Activated effector memory CD4-positive, alpha-beta T cell treated with anti-CD3 and anti-CD28 coated beads, Interleukin-2, amount 50 U/mL, for 16 hours (primary cell): ENCODE data around the gene PCDHGA1.
"Not testable (repeated sequence)": the region's sequence is repeated elsewhere in the genome, so short reads cannot be mapped to it uniquely, and the experiment has no call there.

Source experiments
- DNase-seq: peaks from one replicate; pipeline ENCODE4 v3.0.0-alpha.2; 2020

Gene PCDHGA1

GRCh38 chr5:141383345-141383744 is 53.0 kb downstream of the PCDHGA1 start:
- no peak for DNase-seq

GRCh38 chr5:141384471-141385267 is 54.4 kb downstream of the PCDHGA1 start:
- DNase-seq = no peak

- peak; percentile 69 for DNase-seq
Observed at GRCh38 chr5:141387557-141388311, 57.4 kb downstream of the PCDHGA1 start, which contains the start of gene PCDHGB4. Gene PCDHGB4, plus strand, starts transcription at chr5:141387698. Its CDS starts 187 bp downstream, at chr5:141387885.

- no peak for DNase-seq
Observed at GRCh38 chr5:141388661-141389060, 58.3 kb downstream of the PCDHGA1 start.

GRCh38 chr5:141389153-141390042 is 59.1 kb downstream of the PCDHGA1 start:
- no peak for DNase-seq

- DNase-seq = no peak
Observed at GRCh38 chr5:141392429-141393198, 62.3 kb downstream of the PCDHGA1 start, which contains the start of gene PCDHGA8. Gene PCDHGA8, plus strand, starts transcription at chr5:141392633. Its CDS starts 181 bp downstream, at chr5:141392814.

GRCh38 chr5:141393267-141393666 is 63.0 kb downstream of the PCDHGA1 start:
- DNase-seq = no peak

GRCh38 chr5:141394401-141395187 is 64.3 kb downstream of the PCDHGA1 start:
- not testable (repeated sequence) for DNase-seq

- DNase-seq = peak; percentile 78
Observed at GRCh38 chr5:141397756-141398551, 67.6 kb downstream of the PCDHGA1 start, which contains the start of gene PCDHGB5. Gene PCDHGB5, plus strand, starts transcription at chr5:141397947. Its CDS starts 181 bp downstream, at chr5:141398128.

- no peak for DNase-seq
Observed at GRCh38 chr5:141398608-141399007, 68.3 kb downstream of the PCDHGA1 start.

- DNase-seq = no peak
Observed at GRCh38 chr5:141399555-141400258, 69.4 kb downstream of the PCDHGA1 start.

- DNase-seq = no peak
Observed at GRCh38 chr5:141402553-141403243, 72.4 kb downstream of the PCDHGA1 start, which contains the start of gene PCDHGA9. Gene PCDHGA9, plus strand, starts transcription at chr5:141402778. Its CDS starts 175 bp downstream, at chr5:141402953.

- DNase-seq = no peak
Observed at GRCh38 chr5:141403387-141403786, 73.1 kb downstream of the PCDHGA1 start.

- DNase-seq = peak; percentile 74
Observed at GRCh38 chr5:141407790-141408505, 77.6 kb downstream of the PCDHGA1 start, which contains the start of gene PCDHGB6. Gene PCDHGB6, plus strand, starts transcription at chr5:141408021. Its CDS starts 182 bp downstream, at chr5:141408203.

GRCh38 chr5:141409598-141410306 is 79.4 kb downstream of the PCDHGA1 start:
- DNase-seq = no peak

- DNase-seq = no peak
Observed at GRCh38 chr5:141411575-141411974, 81.3 kb downstream of the PCDHGA1 start.
